Lung (tissue), 12 donors: ENCODE results near the gene SLC26A3. TPM values are rescaled to one million over a fixed set of nuclear protein-coding genes. Genes with fewer than 3 reads are reported as not detected.

Source experiments
- ATAC-seq: fragments of 200-7000 bp; cut with Tn5 transposase; one replicate; pipeline ENCODE4 v1.9.1; 2020; ENCODE audit warnings: moderate number of reproducible peaks; ENCODE audit not compliant: insufficient read depth, low FRiP score
- DNase-seq, 3 donors: peaks; one replicate each; pipeline ENCODE4 v3.0.0-alpha.2; 2013 to 2017
- H3K27ac ChIP-seq, 2 donors: one replicate each; pipeline ENCODE4 v1.5.1; 2013; ENCODE audit warnings: mild to moderate bottlenecking in 2 of 2, moderate library complexity in 2 of 2, control low read depth in 1 of 2, inconsistent platforms in 1 of 2, low read depth in 1 of 2, low read length in 1 of 2
- H3K27me3 ChIP-seq, 3 donors: one replicate each; pipeline ENCODE4 v1.5.1; 2013; ENCODE audit warnings: low read length in 2 of 3; ENCODE audit not compliant: control insufficient read depth in 3 of 3, insufficient read depth in 3 of 3
- H3K36me3 ChIP-seq, 4 donors: one replicate each; pipeline ENCODE4 v1.5.1; 2013; ENCODE audit warnings: low read length in 4 of 4, mild to moderate bottlenecking in 1 of 4, moderate library complexity in 1 of 4; ENCODE audit not compliant: control insufficient read depth in 4 of 4, insufficient read depth in 4 of 4
- H3K4me1 ChIP-seq, 5 donors: one replicate each; pipeline ENCODE4 v1.5.1; 2013; ENCODE audit warnings: low read length in 5 of 5, mild to moderate bottlenecking in 2 of 5, moderate library complexity in 1 of 5; ENCODE audit not compliant: control insufficient read depth in 5 of 5, insufficient read depth in 5 of 5
- H3K4me3 ChIP-seq: one replicate; pipeline ENCODE4 v1.5.1; 2013; ENCODE audit warnings: mild to moderate bottlenecking, control low read depth, moderate library complexity
- H3K9ac ChIP-seq, 2 donors: one replicate each; pipeline ENCODE4 v1.5.1; 2013; ENCODE audit warnings: low read length in 2 of 2, control low read depth in 1 of 2; ENCODE audit not compliant: insufficient read depth in 1 of 2
- H3K9me3 ChIP-seq, 4 donors: one replicate each; pipeline ENCODE4 v1.5.1; 2013; ENCODE audit warnings: low read length in 3 of 4, mild to moderate bottlenecking in 1 of 4, moderate library complexity in 1 of 4; ENCODE audit not compliant: control insufficient read depth in 4 of 4, insufficient read depth in 3 of 4
- WGBS, 2 donors: extraction: QIAGEN DNeasy Blood & Tissue Kit; methylation state at CpG; one replicate each; pipeline ENCODE4 v1.1.7; 2013; 5-methylcytosine and 5-hydroxymethylcytosine counted together
- polyA plus RNA-seq, 2 donors: library from polyadenylated mRNA; stranded (reverse); fragments of 200-250 nt; gene quantifications; one replicate each; pipeline ENCODE4 v1.2.1, GENCODE V29; 2013
- total RNA-seq, 2 donors: library from RNA; depleted of rRNA in 1 of 2; stranded (reverse); fragments of >200 nt in 1 of 2; gene quantifications; one replicate each; pipeline ENCODE4 v1.2.1, GENCODE V29; 2014 to 2021
- TF ChIP-seq, protein P1 (sequence below): IDR thresholded peaks from 2 replicates; pipeline ENCODE4 v1.5.1; 2012; ENCODE audit warnings: mild to moderate bottlenecking; ENCODE audit errors: control extremely low read depth, extremely low read depth
- donor health status: control.
- donor health status: control.
- donor health status: Bipolar disorder and iron deficiency.
- donor health status: healthy.
- donor health status: DM: yes; HTN: yes; CAD: no.

Gene SLC26A3
- total and polyA plus RNA-seq, 4 donors: 0.28 to 0.31 TPM; not detected in 2

DNA sequence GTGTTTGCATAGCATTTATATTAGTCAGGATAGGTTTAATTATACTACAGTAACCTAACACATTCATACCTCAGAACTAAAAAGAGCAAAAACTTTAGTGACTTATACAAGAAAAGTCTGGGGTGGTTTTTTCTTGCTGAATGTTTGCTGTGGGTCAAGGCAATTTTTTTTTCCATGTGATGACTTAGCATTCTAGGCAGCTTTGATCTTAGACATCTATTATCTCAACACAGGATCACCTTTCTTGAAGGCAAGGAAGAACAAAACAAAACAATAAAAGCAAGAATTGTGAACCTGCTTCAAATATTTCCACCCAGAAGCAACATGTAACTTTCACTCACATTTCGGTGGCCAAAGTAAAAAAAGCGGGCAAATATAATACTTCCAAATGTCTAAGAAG, 79.8 kb downstream of the SLC26A3 start:
- H3K9me3 ChIP-seq: no peaks in the 10 kb centered on the region
- TF ChIP-seq, protein P1, sequence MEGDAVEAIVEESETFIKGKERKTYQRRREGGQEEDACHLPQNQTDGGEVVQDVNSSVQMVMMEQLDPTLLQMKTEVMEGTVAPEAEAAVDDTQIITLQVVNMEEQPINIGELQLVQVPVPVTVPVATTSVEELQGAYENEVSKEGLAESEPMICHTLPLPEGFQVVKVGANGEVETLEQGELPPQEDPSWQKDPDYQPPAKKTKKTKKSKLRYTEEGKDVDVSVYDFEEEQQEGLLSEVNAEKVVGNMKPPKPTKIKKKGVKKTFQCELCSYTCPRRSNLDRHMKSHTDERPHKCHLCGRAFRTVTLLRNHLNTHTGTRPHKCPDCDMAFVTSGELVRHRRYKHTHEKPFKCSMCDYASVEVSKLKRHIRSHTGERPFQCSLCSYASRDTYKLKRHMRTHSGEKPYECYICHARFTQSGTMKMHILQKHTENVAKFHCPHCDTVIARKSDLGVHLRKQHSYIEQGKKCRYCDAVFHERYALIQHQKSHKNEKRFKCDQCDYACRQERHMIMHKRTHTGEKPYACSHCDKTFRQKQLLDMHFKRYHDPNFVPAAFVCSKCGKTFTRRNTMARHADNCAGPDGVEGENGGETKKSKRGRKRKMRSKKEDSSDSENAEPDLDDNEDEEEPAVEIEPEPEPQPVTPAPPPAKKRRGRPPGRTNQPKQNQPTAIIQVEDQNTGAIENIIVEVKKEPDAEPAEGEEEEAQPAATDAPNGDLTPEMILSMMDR: no peak
- no peaks in the 10 kb centered on the region for H3K36me3 ChIP-seq
- 88 to 93% methylated on average over 2 of the region's 2 CpGs for WGBS, 2 donors
- no peak overlapping the region for H3K4me3 ChIP-seq
- H3K4me1 ChIP-seq: no peaks in the 10 kb centered on the region
- H3K27ac ChIP-seq: no peak overlapping the region
- DNase-seq: no peak
- H3K9ac ChIP-seq: no peak overlapping the region
- peaks cover 0 to 10% (median 6%) of the 10 kb centered on the region in 3 donors for H3K27me3 ChIP-seq
- no peak for ATAC-seq

DNA sequence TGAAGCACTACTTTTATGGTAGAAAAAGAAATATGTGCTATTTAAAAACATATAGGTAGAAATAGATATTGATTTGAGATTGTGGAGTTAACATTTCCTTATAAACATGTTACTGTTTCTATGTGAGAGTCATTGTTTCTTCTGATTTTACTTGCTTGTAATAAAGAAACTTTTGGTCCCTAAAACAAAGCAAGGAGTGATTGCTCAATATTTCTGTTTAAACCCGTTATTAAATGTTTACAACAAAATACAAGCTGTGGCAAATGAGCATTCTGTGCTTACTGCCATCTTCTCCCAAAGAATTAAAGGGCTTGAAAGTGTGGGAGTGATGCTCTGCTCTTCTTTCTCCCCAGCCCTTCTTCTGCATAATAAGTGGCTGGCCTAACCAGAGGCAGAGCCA, 81.7 kb downstream of the SLC26A3 start:
- no peak overlapping the region for H3K27ac ChIP-seq
- no peak overlapping the region for H3K4me3 ChIP-seq
- H3K27me3 ChIP-seq: peaks cover 0 to 4% (median 2%) of the 10 kb centered on the region in 3 donors
- no peak overlapping the region for H3K9ac ChIP-seq
- no peaks in the 10 kb centered on the region for H3K4me1 ChIP-seq
- ATAC-seq (no peak), DNase-seq (peak in 1 of 3 donors; percentile 18)
- TF ChIP-seq, protein P1: no peak
- 52 to 58% methylated on average over 1 of the region's 1 CpG for WGBS, 2 donors
- no peaks in the 10 kb centered on the region for H3K9me3 ChIP-seq
- no peaks in the 10 kb centered on the region for H3K36me3 ChIP-seq

DNA sequence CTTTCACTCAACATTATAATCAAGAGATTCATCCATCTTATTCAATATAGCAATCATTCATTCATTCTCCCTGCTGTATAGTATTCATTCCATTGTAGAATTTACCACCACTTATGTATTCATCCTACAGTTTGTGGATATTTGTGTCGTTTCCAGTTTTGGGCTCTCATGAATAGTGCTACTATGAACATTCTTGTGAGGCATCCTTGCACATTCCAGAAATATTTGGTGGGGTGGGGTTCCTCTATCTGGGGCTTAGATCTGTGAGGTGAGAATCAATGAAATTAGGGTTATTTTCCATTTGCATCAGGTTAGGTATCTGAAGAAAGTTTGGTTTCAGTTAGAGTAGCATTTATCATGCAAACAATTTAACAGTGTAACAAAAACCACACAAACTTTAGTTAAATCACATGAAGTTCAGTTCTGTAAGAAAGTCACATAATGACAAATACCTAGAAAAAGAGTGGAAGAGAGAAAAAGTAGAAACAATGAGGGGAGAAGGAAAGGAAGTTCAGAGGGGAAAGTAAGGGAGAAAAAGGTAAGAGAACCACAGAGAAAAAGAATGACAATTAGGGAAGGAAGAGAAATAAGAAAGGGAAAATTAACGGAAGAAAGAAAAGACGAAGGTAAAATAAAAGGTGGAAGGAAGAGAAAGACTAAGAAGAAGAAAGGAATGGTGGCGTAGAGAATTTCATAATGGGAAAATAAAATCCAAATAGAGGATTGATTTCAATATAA, 84.4 kb downstream of the SLC26A3 start:
- H3K4me3 ChIP-seq: no peak overlapping the region
- H3K9me3 ChIP-seq: no peaks in the 10 kb centered on the region
- peaks cover 0 to 4% (median 0%) of the 10 kb centered on the region in 3 donors for H3K27me3 ChIP-seq
- H3K27ac ChIP-seq: no peak overlapping the region
- TF ChIP-seq, protein P1: no peak
- WGBS, 2 donors: 83 to 86% methylated on average over 4 of the region's 4 CpGs
- ATAC-seq (no peak), DNase-seq (no peak)
- no peaks in the 10 kb centered on the region for H3K4me1 ChIP-seq
- H3K9ac ChIP-seq: no peak overlapping the region
- no peaks in the 10 kb centered on the region for H3K36me3 ChIP-seq

DNA sequence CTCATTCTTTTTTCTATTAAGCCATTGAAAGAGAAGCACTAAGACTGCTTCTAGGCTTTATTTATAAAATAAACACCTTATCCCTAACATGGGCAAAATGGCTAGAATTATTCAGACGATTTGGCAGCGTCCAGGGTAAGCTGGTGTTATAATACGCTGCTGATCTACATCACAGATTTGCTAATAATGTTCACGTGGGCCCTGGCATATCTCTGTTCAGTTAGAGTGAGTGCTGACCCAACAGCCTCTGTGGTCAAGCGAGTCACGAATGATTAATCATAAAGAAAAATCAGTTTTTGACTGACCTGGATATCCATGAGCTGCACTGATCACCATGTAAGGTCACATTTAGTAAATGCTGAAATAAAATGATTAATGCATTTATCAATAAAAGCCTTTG, 87.5 kb downstream of the SLC26A3 start:
- Histone ChIP-seq H3K27me3 (peaks cover 0 to 4% (median 0%) of the 10 kb centered on the region in 3 donors), H3K9me3 (no peaks in the 10 kb centered on the region), H3K4me1 (no peaks in the 10 kb centered on the region), H3K4me3 (no peak overlapping the region), H3K9ac (no peak overlapping the region), H3K27ac (no peak overlapping the region), H3K36me3 (no peaks in the 10 kb centered on the region)
- 87 to 94% methylated on average over 6 of the region's 6 CpGs for WGBS, 2 donors
- ATAC-seq (no peak), DNase-seq (no peak)
- TF ChIP-seq, protein P1: no peak
